Neuronal stem cell (in vitro differentiated cells): Measurements from ENCODE around the gene CEP128.

Experiments used
- DNase-seq: peaks from one replicate; pipeline ENCODE4 v3.0.0-alpha.2; 2013; ENCODE audit warnings: low spot score
- H2AFZ ChIP-seq: one replicate; pipeline ENCODE4 v1.6.1; 2013; ENCODE audit warnings: mild to moderate bottlenecking, low read length, inconsistent platforms
- H2AK5ac ChIP-seq: 2 replicates; pipeline ENCODE4 v1.6.1; 2013; ENCODE audit warnings: low read depth, mild to moderate bottlenecking, inconsistent platforms, low read length, moderate library complexity, mixed read lengths
- H2BK120ac ChIP-seq: 2 replicates; pipeline ENCODE4 v1.6.1; 2013; ENCODE audit warnings: low read depth, mild to moderate bottlenecking, inconsistent platforms, low read length, moderate library complexity, mixed read lengths
- H2BK12ac ChIP-seq: one replicate; pipeline ENCODE4 v1.6.1; 2013; ENCODE audit warnings: low read length, inconsistent platforms
- H2BK15ac ChIP-seq: 2 replicates; pipeline ENCODE4 v1.6.1; 2013; ENCODE audit warnings: mild to moderate bottlenecking, low read length, inconsistent platforms, mixed read lengths
- H2BK5ac ChIP-seq: one replicate; pipeline ENCODE4 v1.6.1; 2013; ENCODE audit warnings: inconsistent platforms, mild to moderate bottlenecking, low read length, moderate library complexity
- H3K14ac ChIP-seq: one replicate; pipeline ENCODE4 v1.6.1; 2013; ENCODE audit warnings: low read length, inconsistent platforms
- H3K18ac ChIP-seq: 2 replicates; pipeline ENCODE4 v1.6.1; 2013; ENCODE audit warnings: low read length, inconsistent platforms
- H3K23ac ChIP-seq: 2 replicates; pipeline ENCODE4 v1.6.1; 2013; ENCODE audit warnings: low read depth, mild to moderate bottlenecking, mixed read lengths, low read length, inconsistent platforms; ENCODE audit not compliant: poor library complexity
- H3K27ac ChIP-seq: replicated peaks from 3 replicates; pipeline ENCODE4 v1.5.1; 2013; ENCODE audit warnings: low read length, inconsistent platforms
- H3K27me3 ChIP-seq, 3 experiments: 2 replicates each; pipeline ENCODE4 v1.6.1; 2013; ENCODE audit warnings: low read length in 3 of 3, mild to moderate bottlenecking in 2 of 3, inconsistent platforms in 1 of 3, low read depth in 1 of 3, mixed read lengths in 1 of 3, moderate library complexity in 1 of 3; ENCODE audit not compliant: control insufficient read depth in 3 of 3, insufficient read depth in 3 of 3
- H3K36me3 ChIP-seq, 2 donors: replicated peaks in 1 of 2; 2 replicates each; pipeline ENCODE4 v1.6.1; 2013; ENCODE audit warnings: low read length in 2 of 2; ENCODE audit not compliant: control insufficient read depth in 2 of 2, insufficient read depth in 2 of 2
- H3K4ac ChIP-seq: 2 replicates; pipeline ENCODE4 v1.6.1; 2013; ENCODE audit warnings: inconsistent platforms, mild to moderate bottlenecking, low read length, moderate library complexity
- H3K4me1 ChIP-seq, 2 donors: 1 replicate in 1 of 2; 2 replicates in 1 of 2; pipeline ENCODE4 v1.6.1; 2013; ENCODE audit warnings: low read length in 2 of 2, low read depth in 1 of 2; ENCODE audit not compliant: control insufficient read depth in 2 of 2, insufficient read depth in 1 of 2
- H3K4me2 ChIP-seq: one replicate; pipeline ENCODE4 v1.6.1; 2013; ENCODE audit warnings: mild to moderate bottlenecking, low read length, inconsistent platforms; ENCODE audit not compliant: insufficient read depth, poor library complexity, severe bottlenecking
- H3K4me3 ChIP-seq, 2 donors: 2 replicates each; pipeline ENCODE4 v1.5.1; 2013; ENCODE audit warnings: low read length in 2 of 2, mild to moderate bottlenecking in 2 of 2, inconsistent platforms in 1 of 2, moderate library complexity in 1 of 2
- H3K79me1 ChIP-seq: one replicate; pipeline ENCODE4 v1.6.1; 2013; ENCODE audit warnings: low read depth, mild to moderate bottlenecking, inconsistent platforms, low read length, moderate library complexity
- H3K9ac ChIP-seq: one replicate; pipeline ENCODE4 v1.6.1; 2013; ENCODE audit warnings: mild to moderate bottlenecking, low read depth, low read length, inconsistent platforms; ENCODE audit not compliant: poor library complexity
- H3K9me3 ChIP-seq, 2 donors: replicated peaks in 1 of 2; 2 replicates each; pipeline versions ENCODE3 to v1.6.1; 2013; ENCODE audit warnings: low read length in 2 of 2, mild to moderate bottlenecking in 2 of 2, inconsistent platforms in 1 of 2, low read depth in 1 of 2, mixed read lengths in 1 of 2, moderate library complexity in 1 of 2; ENCODE audit not compliant: control insufficient read depth in 2 of 2, insufficient read depth in 1 of 2
- H4K8ac ChIP-seq: one replicate; pipeline ENCODE4 v1.6.1; 2013; ENCODE audit warnings: low read depth, mild to moderate bottlenecking, inconsistent platforms, low read length, moderate library complexity
- H4K91ac ChIP-seq: one replicate; pipeline ENCODE4 v1.6.1; 2013; ENCODE audit warnings: low read length, low read depth, mild to moderate bottlenecking, inconsistent platforms; ENCODE audit not compliant: poor library complexity
- WGBS, 2 donors: extraction: QIAGEN DNeasy Blood & Tissue Kit; methylation state at CpG; one replicate each; pipeline ENCODE4 v1.1.7; 2013; ENCODE audit warnings: missing lambda C conversion rate in 2 of 2, mixed read lengths in 1 of 2; ENCODE audit not compliant: insufficient read length in 2 of 2, insufficient replicate concordance in 1 of 2; ENCODE audit errors: extremely low coverage in 2 of 2; 5-methylcytosine and 5-hydroxymethylcytosine counted together

Gene CEP128

DNA sequence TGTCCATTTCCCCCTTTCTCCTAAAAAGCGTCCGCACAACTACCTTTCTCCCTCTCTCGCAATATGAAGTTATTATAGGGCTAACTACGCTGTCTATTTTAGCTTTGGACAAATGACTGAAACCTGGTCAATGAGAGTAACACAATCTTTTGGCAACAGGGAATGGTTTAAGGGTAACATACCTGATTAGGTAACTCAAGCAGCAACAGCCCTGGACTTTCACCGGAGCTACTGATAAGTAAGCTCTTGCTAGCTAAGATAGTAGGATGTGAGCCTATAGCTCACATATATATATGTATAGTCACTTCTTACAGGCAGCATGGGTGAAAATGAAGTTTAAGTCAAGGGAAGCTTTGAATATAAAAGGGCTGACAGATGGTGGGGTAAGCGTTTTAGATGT, 313.0 kb downstream of the CEP128 start:
- H3K23ac ChIP-seq, result no peak overlapping the region

DNA sequence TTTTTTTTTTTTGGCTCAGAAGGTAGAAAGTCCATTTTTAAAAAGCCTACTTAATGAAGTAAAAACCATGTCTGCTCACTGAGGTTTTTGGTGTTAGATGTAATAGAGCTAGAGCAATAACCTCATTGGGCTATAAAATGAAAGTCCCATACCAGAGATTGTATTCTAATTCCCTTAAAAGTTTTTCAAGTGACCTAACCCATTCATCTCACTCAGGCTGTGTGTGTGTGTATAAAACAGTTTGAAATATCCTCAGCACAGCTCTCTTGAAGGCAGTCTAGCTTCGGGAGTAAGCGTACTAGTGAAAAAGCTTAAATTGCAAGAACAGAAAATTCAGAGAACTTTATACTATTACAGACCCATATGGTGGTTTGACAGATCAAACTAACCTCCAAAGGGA, 313.8 kb downstream of the CEP128 start:
- H3K23ac ChIP-seq, result no peak overlapping the region
- H3K79me1 ChIP-seq, result no peaks in the 10 kb centered on the region
- no peak overlapping the region for H2BK12ac ChIP-seq
- no peaks in the 10 kb centered on the region for H3K9me3 ChIP-seq
- H3K14ac ChIP-seq, result no peak overlapping the region
- H3K27me3 ChIP-seq, result no peaks in the 10 kb centered on the region
- no peak overlapping the region for H2AK5ac ChIP-seq
- no peak overlapping the region for H3K4ac ChIP-seq
- H3K4me3 ChIP-seq, result no peak overlapping the region
- H3K4me1 ChIP-seq, result no peaks in the 10 kb centered on the region
- H2BK120ac ChIP-seq, result no peak overlapping the region
- no peak overlapping the region for H4K91ac ChIP-seq
- H3K18ac ChIP-seq, result no peak overlapping the region
- H3K4me2 ChIP-seq, result no peak overlapping the region
- no peak for DNase-seq
- H3K27ac ChIP-seq, result no peak overlapping the region
- WGBS, 2 donors, result no CpG with 5 or more reads among the region's 2 CpGs
- H2BK15ac ChIP-seq, result no peak overlapping the region
- no peak overlapping the region for H2AFZ ChIP-seq
- H3K36me3 ChIP-seq, result no peaks in the 10 kb centered on the region
- no peak overlapping the region for H2BK5ac ChIP-seq
- H3K9ac ChIP-seq, result no peak overlapping the region
- H4K8ac ChIP-seq, result no peak overlapping the region

More for the DNA sequence above, 313.0 kb downstream of the CEP128 start:
- Histone ChIP-seq H4K91ac (no peak overlapping the region), H3K14ac (no peak overlapping the region), H4K8ac (no peak overlapping the region), H3K4me3 (no peak overlapping the region), H3K9me3 (no peaks in the 10 kb centered on the region), H3K4ac (no peak overlapping the region), H3K27ac (no peak overlapping the region), H2BK12ac (no peak overlapping the region), H2AFZ (no peak overlapping the region), H2BK120ac (no peak overlapping the region), H2BK5ac (no peak overlapping the region), H3K9ac (no peak overlapping the region), H3K27me3 (no peaks in the 10 kb centered on the region), H3K4me1 (no peaks in the 10 kb centered on the region), H3K79me1 (no peaks in the 10 kb centered on the region), H2BK15ac (no peak overlapping the region), H3K18ac (no peak overlapping the region), H2AK5ac (no peak overlapping the region), H3K36me3 (no peaks in the 10 kb centered on the region), H3K4me2 (no peak overlapping the region)
- WGBS, 2 donors, result no CpG with 5 or more reads among the region's 6 CpGs
- no peak for DNase-seq

DNA sequence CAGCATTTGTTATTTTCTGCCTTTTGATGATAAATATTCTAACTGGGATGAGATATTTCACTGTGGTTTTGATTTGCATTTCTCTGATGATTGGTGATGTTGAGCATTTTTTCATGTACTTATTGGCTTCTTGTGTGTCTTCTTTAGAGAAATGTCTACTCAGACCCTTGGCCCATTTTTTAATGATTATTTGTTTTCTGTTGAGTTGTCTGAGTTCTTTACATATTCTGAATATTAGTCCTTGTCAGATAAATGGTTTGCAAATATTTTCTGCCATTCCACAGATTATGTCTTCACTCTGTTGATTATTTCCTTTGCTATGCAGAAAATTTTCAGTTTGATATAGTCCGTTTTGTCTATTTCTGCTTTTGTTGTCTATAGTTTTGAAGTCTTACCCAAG, 317.0 kb downstream of the CEP128 start:
- Histone ChIP-seq H2BK5ac (no peak overlapping the region), H3K79me1 (no peaks in the 10 kb centered on the region), H3K4me3 (no peak overlapping the region), H3K9me3 (no peaks in the 10 kb centered on the region), H3K18ac (no peak overlapping the region), H2AFZ (no peak overlapping the region), H3K23ac (no peak overlapping the region), H2BK12ac (no peak overlapping the region), H3K27me3 (no peaks in the 10 kb centered on the region), H2BK15ac (no peak overlapping the region), H3K9ac (no peak overlapping the region), H3K4me1 (no peaks in the 10 kb centered on the region), H2AK5ac (no peak overlapping the region), H3K4ac (no peak overlapping the region), H3K27ac (no peak overlapping the region), H3K14ac (no peak overlapping the region), H2BK120ac (no peak overlapping the region), H3K36me3 (no peaks in the 10 kb centered on the region), H4K8ac (no peak overlapping the region), H4K91ac (no peak overlapping the region), H3K4me2 (no peak overlapping the region)
- no peak for DNase-seq
- no CpG with 5 or more reads among the region's 1 CpG for WGBS, 2 donors

DNA sequence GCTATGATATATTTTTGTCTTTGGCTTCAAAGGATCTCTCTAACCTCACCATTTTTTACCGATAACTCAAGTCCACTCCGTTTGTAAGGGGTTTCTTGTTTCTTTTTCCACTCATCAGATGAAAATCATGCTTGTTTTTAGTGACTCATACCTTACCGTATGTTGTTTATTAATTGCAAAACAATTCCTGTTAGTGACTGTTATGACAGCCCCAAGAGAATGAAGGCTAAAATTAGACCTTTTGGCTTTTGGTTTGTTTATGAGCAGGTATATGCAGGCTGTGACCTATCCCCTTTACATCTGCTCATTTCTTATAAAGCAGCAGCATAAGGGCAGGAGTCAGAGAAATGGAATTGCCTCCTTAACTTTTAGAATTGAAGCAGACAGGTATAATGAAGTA, 319.8 kb downstream of the CEP128 start:
- H2BK5ac ChIP-seq, result no peak overlapping the region
- H2AK5ac ChIP-seq, result no peak overlapping the region
- H2AFZ ChIP-seq, result no peak overlapping the region
- H3K14ac ChIP-seq, result no peak overlapping the region
- no peak overlapping the region for H3K27ac ChIP-seq
- WGBS, 2 donors, result no CpG with 5 or more reads among the region's 3 CpGs
- H2BK12ac ChIP-seq, result no peak overlapping the region
- H3K4ac ChIP-seq, result no peak overlapping the region
- H4K91ac ChIP-seq, result no peak overlapping the region
- H2BK120ac ChIP-seq, result no peak overlapping the region
- no peak overlapping the region for H3K9ac ChIP-seq
- DNase-seq, result no peak
- no peak overlapping the region for H3K4me2 ChIP-seq
- no peak overlapping the region for H3K18ac ChIP-seq
- no peaks in the 10 kb centered on the region for H3K9me3 ChIP-seq
- no peak overlapping the region for H2BK15ac ChIP-seq
- H4K8ac ChIP-seq, result no peak overlapping the region
- no peak overlapping the region for H3K4me3 ChIP-seq
- no peak overlapping the region for H3K23ac ChIP-seq
- H3K4me1 ChIP-seq, result no peaks in the 10 kb centered on the region
- no peaks in the 10 kb centered on the region for H3K27me3 ChIP-seq
- no peaks in the 10 kb centered on the region for H3K36me3 ChIP-seq
- H3K79me1 ChIP-seq, result no peaks in the 10 kb centered on the region
